SU-DHL-6 (cell line): ENCODE data around the gene MMP21.

Experiments
- EZH2phosphoT487 ChIP-seq: fragments of 200-600 bp; sonication (generic), shearing (Covaris generic); conservative IDR thresholded peaks from 2 replicates; pipeline ENCODE4 v1.6.1; 2018; ENCODE audit warnings: mild to moderate bottlenecking, antibody characterized with exemption, low read length, moderate library complexity, mixed read lengths
- TF ChIP-seq, protein P1 (sequence below): fragments of 200-600 bp; sonication (generic); IDR thresholded peaks from one replicate; pipeline ENCODE4 v1.5.1; 2017; ENCODE audit warnings: antibody characterized with exemption, mild to moderate bottlenecking, low read length, moderate library complexity; ENCODE audit not compliant: insufficient read depth, poor library complexity, severe bottlenecking

GRCh38 chr10:125773687-125774543 lies 1.7 kb downstream of the MMP21 start:
- TF ChIP-seq, protein P1, sequence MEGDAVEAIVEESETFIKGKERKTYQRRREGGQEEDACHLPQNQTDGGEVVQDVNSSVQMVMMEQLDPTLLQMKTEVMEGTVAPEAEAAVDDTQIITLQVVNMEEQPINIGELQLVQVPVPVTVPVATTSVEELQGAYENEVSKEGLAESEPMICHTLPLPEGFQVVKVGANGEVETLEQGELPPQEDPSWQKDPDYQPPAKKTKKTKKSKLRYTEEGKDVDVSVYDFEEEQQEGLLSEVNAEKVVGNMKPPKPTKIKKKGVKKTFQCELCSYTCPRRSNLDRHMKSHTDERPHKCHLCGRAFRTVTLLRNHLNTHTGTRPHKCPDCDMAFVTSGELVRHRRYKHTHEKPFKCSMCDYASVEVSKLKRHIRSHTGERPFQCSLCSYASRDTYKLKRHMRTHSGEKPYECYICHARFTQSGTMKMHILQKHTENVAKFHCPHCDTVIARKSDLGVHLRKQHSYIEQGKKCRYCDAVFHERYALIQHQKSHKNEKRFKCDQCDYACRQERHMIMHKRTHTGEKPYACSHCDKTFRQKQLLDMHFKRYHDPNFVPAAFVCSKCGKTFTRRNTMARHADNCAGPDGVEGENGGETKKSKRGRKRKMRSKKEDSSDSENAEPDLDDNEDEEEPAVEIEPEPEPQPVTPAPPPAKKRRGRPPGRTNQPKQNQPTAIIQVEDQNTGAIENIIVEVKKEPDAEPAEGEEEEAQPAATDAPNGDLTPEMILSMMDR: no peak
- no peak for TF ChIP-seq EZH2phosphoT487
